ENCODE measurements around the gene GDPGP1. TPM values are rescaled to one million over a fixed set of nuclear protein-coding genes. Genes with fewer than 3 reads are reported as not detected.

Gene GDPGP1
- total and polyA plus RNA-seq, 9 of the 15 experiments (the other 6 are each of a cell fraction or from before 2014, with no cell fraction given) = 0.78 to 6.1 (median 2.8) TPM

DNA sequence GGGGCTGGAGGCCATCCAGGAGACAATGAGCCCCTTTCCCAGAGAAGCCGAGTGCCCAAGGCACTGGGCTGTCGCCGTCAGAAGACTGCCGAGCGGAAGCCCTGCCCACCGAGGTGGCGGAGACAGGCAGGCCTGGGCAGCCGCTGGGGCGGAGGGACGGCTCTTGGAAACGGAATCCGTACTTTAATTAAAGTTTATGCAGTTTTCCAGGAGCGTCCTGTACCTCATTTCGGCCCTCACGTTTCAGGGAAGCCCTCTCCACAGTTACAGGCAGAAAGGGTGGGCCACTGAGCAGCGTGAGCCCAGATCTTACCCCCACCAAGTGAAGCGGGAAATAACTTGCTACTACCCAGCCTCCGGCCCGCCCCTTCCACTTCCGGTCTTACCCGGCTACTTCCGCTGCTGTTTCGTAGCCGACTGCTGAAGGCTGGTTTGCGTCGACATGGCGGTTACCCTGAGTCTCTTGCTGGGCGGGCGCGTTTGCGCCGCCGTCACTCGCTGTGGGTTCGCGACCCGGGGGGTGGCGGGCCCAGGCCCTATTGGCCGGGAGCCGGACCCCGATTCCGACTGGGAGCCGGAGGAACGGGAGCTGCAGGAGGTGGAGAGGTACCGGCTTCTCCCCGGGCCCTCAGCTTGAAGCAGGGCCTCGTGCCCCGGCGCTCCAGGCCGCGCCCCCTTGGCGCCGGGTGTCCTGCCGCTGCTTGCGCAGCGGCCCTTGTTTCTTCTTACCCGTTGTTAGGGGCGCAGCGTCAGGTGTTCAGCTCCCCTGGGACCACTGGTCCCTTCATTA is 31.5 kb downstream of the GDPGP1 start, which contains the start of gene NGRN (continued):
- TF ChIP-seq, protein P1, sequence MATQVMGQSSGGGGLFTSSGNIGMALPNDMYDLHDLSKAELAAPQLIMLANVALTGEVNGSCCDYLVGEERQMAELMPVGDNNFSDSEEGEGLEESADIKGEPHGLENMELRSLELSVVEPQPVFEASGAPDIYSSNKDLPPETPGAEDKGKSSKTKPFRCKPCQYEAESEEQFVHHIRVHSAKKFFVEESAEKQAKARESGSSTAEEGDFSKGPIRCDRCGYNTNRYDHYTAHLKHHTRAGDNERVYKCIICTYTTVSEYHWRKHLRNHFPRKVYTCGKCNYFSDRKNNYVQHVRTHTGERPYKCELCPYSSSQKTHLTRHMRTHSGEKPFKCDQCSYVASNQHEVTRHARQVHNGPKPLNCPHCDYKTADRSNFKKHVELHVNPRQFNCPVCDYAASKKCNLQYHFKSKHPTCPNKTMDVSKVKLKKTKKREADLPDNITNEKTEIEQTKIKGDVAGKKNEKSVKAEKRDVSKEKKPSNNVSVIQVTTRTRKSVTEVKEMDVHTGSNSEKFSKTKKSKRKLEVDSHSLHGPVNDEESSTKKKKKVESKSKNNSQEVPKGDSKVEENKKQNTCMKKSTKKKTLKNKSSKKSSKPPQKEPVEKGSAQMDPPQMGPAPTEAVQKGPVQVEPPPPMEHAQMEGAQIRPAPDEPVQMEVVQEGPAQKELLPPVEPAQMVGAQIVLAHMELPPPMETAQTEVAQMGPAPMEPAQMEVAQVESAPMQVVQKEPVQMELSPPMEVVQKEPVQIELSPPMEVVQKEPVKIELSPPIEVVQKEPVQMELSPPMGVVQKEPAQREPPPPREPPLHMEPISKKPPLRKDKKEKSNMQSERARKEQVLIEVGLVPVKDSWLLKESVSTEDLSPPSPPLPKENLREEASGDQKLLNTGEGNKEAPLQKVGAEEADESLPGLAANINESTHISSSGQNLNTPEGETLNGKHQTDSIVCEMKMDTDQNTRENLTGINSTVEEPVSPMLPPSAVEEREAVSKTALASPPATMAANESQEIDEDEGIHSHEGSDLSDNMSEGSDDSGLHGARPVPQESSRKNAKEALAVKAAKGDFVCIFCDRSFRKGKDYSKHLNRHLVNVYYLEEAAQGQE (IDR thresholded peaks at IDR 0.05; ENCODE audit: borderline replicate concordance) = peak; percentile 39
- TF ChIP-seq, protein P1 (CRISPR knock-in tag; IDR thresholded peaks at IDR 0.05; ENCODE audit: low read depth) = no peak; the same call in 1 of the 2 replicates
- TF ChIP-seq, protein P2, sequence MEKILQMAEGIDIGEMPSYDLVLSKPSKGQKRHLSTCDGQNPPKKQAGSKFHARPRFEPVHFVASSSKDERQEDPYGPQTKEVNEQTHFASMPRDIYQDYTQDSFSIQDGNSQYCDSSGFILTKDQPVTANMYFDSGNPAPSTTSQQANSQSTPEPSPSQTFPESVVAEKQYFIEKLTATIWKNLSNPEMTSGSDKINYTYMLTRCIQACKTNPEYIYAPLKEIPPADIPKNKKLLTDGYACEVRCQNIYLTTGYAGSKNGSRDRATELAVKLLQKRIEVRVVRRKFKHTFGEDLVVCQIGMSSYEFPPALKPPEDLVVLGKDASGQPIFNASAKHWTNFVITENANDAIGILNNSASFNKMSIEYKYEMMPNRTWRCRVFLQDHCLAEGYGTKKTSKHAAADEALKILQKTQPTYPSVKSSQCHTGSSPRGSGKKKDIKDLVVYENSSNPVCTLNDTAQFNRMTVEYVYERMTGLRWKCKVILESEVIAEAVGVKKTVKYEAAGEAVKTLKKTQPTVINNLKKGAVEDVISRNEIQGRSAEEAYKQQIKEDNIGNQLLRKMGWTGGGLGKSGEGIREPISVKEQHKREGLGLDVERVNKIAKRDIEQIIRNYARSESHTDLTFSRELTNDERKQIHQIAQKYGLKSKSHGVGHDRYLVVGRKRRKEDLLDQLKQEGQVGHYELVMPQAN (IDR thresholded peaks at IDR 0.05; ENCODE audit: borderline replicate concordance) = peak; percentile 93
- TF ChIP-seq ZNF57 (CRISPR knock-in tag; IDR thresholded peaks at IDR 0.05) (no peak), GTF2B (IDR thresholded peaks at IDR 0.05; ENCODE audit: extremely low read depth, insufficient read length) (no peak), PCBP1 (IDR thresholded peaks at IDR 0.05; ENCODE audit: low read depth, low read length, poor library complexity, severe bottlenecking) (peak; percentile 70), GABPA (tag; conservative IDR thresholded peaks at IDR 0.05; ENCODE audit: low read depth) (peak; percentile 98), MTA2 (IDR thresholded peaks at IDR 0.05; ENCODE audit: low read depth) (no peak), MEF2A (IDR thresholded peaks at IDR 0.05; ENCODE audit: control insufficient read depth, low read depth, low read length) (peak; percentile 1; the same call in 1 of the 2 replicates), FOSL1 (tag; conservative IDR thresholded peaks at IDR 0.05) (0 out of 2 replicates have a peak, but pooled peaks have one; percentile 31), ZBED1 (IDR thresholded peaks at IDR 0.05) (peak; percentile 59; the same call in 1 of the 2 replicates), SUPT5H (IDR thresholded peaks at IDR 0.05) (peak; percentile 96), HMBOX1 (IDR thresholded peaks at IDR 0.05) (peak; percentile 29; the same call in 1 of the 2 replicates)

All from K562 (cell line).